A673 (cell line): ENCODE measurements around the gene C4orf50. TPM values are rescaled to one million over a fixed set of nuclear protein-coding genes. Genes with fewer than 3 reads are reported as not detected.

Experiments
- BruUV-seq: library from RNA; stranded (reverse); fragments of 400-500 nt; replicated peaks from 2 replicates; lab custom pipeline; 2021; lab: Mats Ljungman, UMichigan
- CTCF ChIA-PET: fragments of 300-600 bp; sonication (Branson Sonifier 250); formaldehyde crosslinking; loops from one replicate; lab custom pipeline; 2022; ENCODE audit warnings: antibody characterized with exemption; lab: Charles Lee
- POLR2A ChIA-PET: fragments of 300-600 bp; sonication (Branson Sonifier 250); formaldehyde crosslinking; loops from one replicate; lab custom pipeline; 2022; ENCODE audit warnings: antibody characterized with exemption; ENCODE audit not compliant: low non-redundant PET; lab: Charles Lee
- DNase-seq: peaks from one replicate; pipeline ENCODE4 v3.0.0-alpha.2; 2015; ENCODE audit warnings: low spot score
- H3K27ac ChIP-seq: fragments of 200-600 bp; sonication (generic); 2 replicates; pipeline ENCODE4 v1.5.1; 2016; ENCODE audit warnings: mixed run types, low read depth, mild to moderate bottlenecking, mixed read lengths, antibody characterized with exemption, low read length; ENCODE audit not compliant: poor library complexity, severe bottlenecking
- H3K27me3 ChIP-seq: fragments of 200-600 bp; sonication (generic); replicated peaks from 2 replicates; pipeline ENCODE4 v1.6.1; 2017; ENCODE audit warnings: mixed run types, low read depth, mild to moderate bottlenecking, mixed read lengths, antibody characterized with exemption, low read length; ENCODE audit not compliant: insufficient read depth, poor library complexity
- H3K36me3 ChIP-seq: fragments of 200-600 bp; sonication (generic); 2 replicates; pipeline ENCODE4 v1.6.1; 2016; ENCODE audit warnings: mixed run types, mild to moderate bottlenecking, mixed read lengths, antibody characterized with exemption, low read length; ENCODE audit not compliant: insufficient read depth, poor library complexity, severe bottlenecking
- H3K4me1 ChIP-seq: fragments of 200-600 bp; sonication (generic); 2 replicates; pipeline ENCODE4 v1.6.1; 2017; ENCODE audit warnings: mixed run types, mild to moderate bottlenecking, mixed read lengths, antibody characterized with exemption, low read length; ENCODE audit not compliant: insufficient read depth, poor library complexity, severe bottlenecking
- H3K4me3 ChIP-seq: fragments of 200-600 bp; sonication (generic); 2 replicates; pipeline ENCODE4 v1.5.1; 2016; ENCODE audit warnings: low read depth, mixed run types, mild to moderate bottlenecking, mixed read lengths, low read length; ENCODE audit not compliant: poor library complexity, severe bottlenecking
- H3K9me3 ChIP-seq: fragments of 200-600 bp; sonication (generic); 2 replicates; pipeline ENCODE4 v1.6.1; 2016; ENCODE audit warnings: mixed run types, low read depth, mild to moderate bottlenecking, mixed read lengths, antibody characterized with exemption, low read length; ENCODE audit not compliant: poor library complexity, severe bottlenecking
- CTCF ChIP-seq: fragments of 300-800, 200-600 bp; sonication (generic); conservative IDR thresholded peaks from 2 replicates; pipeline ENCODE4 v1.5.1; 2017; ENCODE audit warnings: low read depth, mild to moderate bottlenecking, antibody characterized with exemption, low read length, moderate library complexity, mixed read lengths
- EZH2 ChIP-seq: fragments of 200-600 bp; sonication (generic); IDR thresholded peaks from 2 replicates; pipeline ENCODE4 v1.6.1; 2017; ENCODE audit warnings: borderline replicate concordance, low read depth, mild to moderate bottlenecking, mixed read lengths, antibody characterized with exemption, low read length; ENCODE audit not compliant: poor library complexity, severe bottlenecking
- intact Hi-C: fragments of 100-400 bp; cut with micrococcal nuclease; formaldehyde crosslinking; loops from one replicate; pipeline ENCODE4 v1.10.0; 2022; ENCODE audit not compliant: unreplicated experiment
- total RNA-seq: library from RNA; stranded (reverse); gene quantifications from 2 replicates; pipeline ENCODE4 v1.2.3, GENCODE V29; 2021

Gene C4orf50
- total RNA-seq, 1 experiment from 2014 or later, result not detected

GRCh38 chr4:5888222-5889001, 129.8 kb downstream of the C4orf50 start:
- Histone ChIP-seq H3K4me1 (peaks cover 36% of the 10 kb centered on the region), H3K4me3 (peak overlapping the region; percentile 91), H3K36me3 (no peaks in the 10 kb centered on the region), H3K27me3 (peaks cover 16% of the 10 kb centered on the region), H3K9me3 (no peaks in the 10 kb centered on the region), H3K27ac (peak overlapping the region; percentile 74)
- no TSS peak for BruUV-seq
- TF ChIP-seq CTCF (no peak), EZH2 (no peak)
- intact Hi-C loops, result loop anchor here (5.0 kb wide), 1 partner anchor 66 kb away; no protein-coding TSS in a partner anchor
- CTCF ChIA-PET, result no interaction called here
- DNase-seq, result peak; percentile 75
- POLR2A ChIA-PET, result interaction anchor here (0.7 kb wide), 1 partner anchor 79 kb away, joined by 5 read pairs; no protein-coding TSS in a partner anchor

GRCh38 chr4:5887361-5888221, 130.6 kb downstream of the C4orf50 start:
- CTCF ChIA-PET, result no interaction called here
- BruUV-seq, result no TSS peak
- Histone ChIP-seq H3K4me3 (peak overlapping the region; percentile 91), H3K27me3 (peaks cover 15% of the 10 kb centered on the region), H3K27ac (peak overlapping the region; percentile 74), H3K4me1 (peaks cover 33% of the 10 kb centered on the region), H3K9me3 (no peaks in the 10 kb centered on the region), H3K36me3 (no peaks in the 10 kb centered on the region)
- intact Hi-C loops, result loop anchor here (5.0 kb wide), 1 partner anchor 65 kb away; no protein-coding TSS in a partner anchor
- TF ChIP-seq CTCF, result no peak
- TF ChIP-seq EZH2, result no peak
- DNase-seq, result no peak
- POLR2A ChIA-PET, result interaction anchor here (0.7 kb wide), 1 partner anchor 78 kb away, joined by 5 read pairs; no protein-coding TSS in a partner anchor

GRCh38 chr4:5887011-5887360, 131.2 kb downstream of the C4orf50 start:
- no peak for DNase-seq
- H3K4me3 ChIP-seq, result peak overlapping the region; percentile 91
- intact Hi-C loops, result loop anchor here (5.0 kb wide), 1 partner anchor 65 kb away; no protein-coding TSS in a partner anchor
- no peak overlapping the region for H3K27ac ChIP-seq
- CTCF ChIA-PET, result no interaction called here
- no peaks in the 10 kb centered on the region for H3K36me3 ChIP-seq
- BruUV-seq, result no TSS peak
- peaks cover 33% of the 10 kb centered on the region for H3K4me1 ChIP-seq
- POLR2A ChIA-PET, result no interaction called here
- TF ChIP-seq CTCF, result no peak
- no peak for TF ChIP-seq EZH2
- peaks cover 9% of the 10 kb centered on the region for H3K27me3 ChIP-seq
- no peaks in the 10 kb centered on the region for H3K9me3 ChIP-seq
